NCI-H226 (cell line): ENCODE data around the gene CCDC24.

Experiments
- DNase-seq: peaks from one replicate; pipeline ENCODE4 v3.0.0-alpha.2; 2015

CCDC24 gene

GRCh38 chr1:43991476-43992231, at the start of gene CCDC24:
Gene CCDC24, plus strand, starts transcription at chr1:43991599. Its CDS starts 280 bp downstream, at chr1:43991879.
- DNase-seq: peak; percentile 95

GRCh38 chr1:43942411-43942810, 49.0 kb upstream of the CCDC24 start:
- DNase-seq: peak; percentile 0

- peak; percentile 0 for DNase-seq
These were observed 46.5 kb upstream of the CCDC24 start for GRCh38 chr1:43944860-43945259.

- DNase-seq: peak; percentile 0
These were observed 45.6 kb upstream of the CCDC24 start for GRCh38 chr1:43945674-43946235.

- DNase-seq: peak; percentile 92
These were observed 45.0 kb upstream of the CCDC24 start, which contains the start of gene IPO13 for GRCh38 chr1:43946236-43947060. Gene IPO13, plus strand, starts transcription at chr1:43946950. Its CDS starts 651 bp downstream, at chr1:43947601.

GRCh38 chr1:43947061-43947873, 44.1 kb upstream of the CCDC24 start:
- peak; percentile 1 for DNase-seq

GRCh38 chr1:43947874-43948437, 43.4 kb upstream of the CCDC24 start:
- DNase-seq: peak; percentile 0

GRCh38 chr1:43949678-43950077, 41.7 kb upstream of the CCDC24 start:
- DNase-seq: no peak

- no peak for DNase-seq
These were observed 40.1 kb upstream of the CCDC24 start for GRCh38 chr1:43951021-43951985.

GRCh38 chr1:43952731-43953346, 38.6 kb upstream of the CCDC24 start:
- no peak for DNase-seq

GRCh38 chr1:43953361-43953760, 38.0 kb upstream of the CCDC24 start:
- no peak for DNase-seq

GRCh38 chr1:43954036-43954435, 37.4 kb upstream of the CCDC24 start:
- DNase-seq: no peak

- no peak for DNase-seq
These were observed 35.2 kb upstream of the CCDC24 start for GRCh38 chr1:43956234-43956633.

GRCh38 chr1:43957407-43958040, 33.9 kb upstream of the CCDC24 start:
- no peak for DNase-seq

GRCh38 chr1:43958351-43959255, 32.8 kb upstream of the CCDC24 start:
- DNase-seq: no peak

- no peak for DNase-seq
These were observed 30.6 kb upstream of the CCDC24 start for GRCh38 chr1:43960798-43961197.

GRCh38 chr1:43961692-43962091, 29.7 kb upstream of the CCDC24 start:
- no peak for DNase-seq

GRCh38 chr1:43962324-43962723, 29.1 kb upstream of the CCDC24 start:
- no peak for DNase-seq

GRCh38 chr1:43963006-43963405, 28.4 kb upstream of the CCDC24 start:
- DNase-seq: no peak
